HG03045 (cell line): ENCODE results near the gene CYGB.
"Not testable (repeated sequence)": the region's sequence is repeated elsewhere in the genome, so short reads cannot be mapped to it uniquely, and the experiment has no call there.

Experiments
- ATAC-seq: cut with Tn5 transposase; IDR thresholded peaks from one replicate; pipeline ENCODE4 v1.9.1; 2021; ENCODE audit warnings: mild to moderate bottlenecking, moderate library complexity; ENCODE audit not compliant: unreplicated experiment

CYGB gene

DNA sequence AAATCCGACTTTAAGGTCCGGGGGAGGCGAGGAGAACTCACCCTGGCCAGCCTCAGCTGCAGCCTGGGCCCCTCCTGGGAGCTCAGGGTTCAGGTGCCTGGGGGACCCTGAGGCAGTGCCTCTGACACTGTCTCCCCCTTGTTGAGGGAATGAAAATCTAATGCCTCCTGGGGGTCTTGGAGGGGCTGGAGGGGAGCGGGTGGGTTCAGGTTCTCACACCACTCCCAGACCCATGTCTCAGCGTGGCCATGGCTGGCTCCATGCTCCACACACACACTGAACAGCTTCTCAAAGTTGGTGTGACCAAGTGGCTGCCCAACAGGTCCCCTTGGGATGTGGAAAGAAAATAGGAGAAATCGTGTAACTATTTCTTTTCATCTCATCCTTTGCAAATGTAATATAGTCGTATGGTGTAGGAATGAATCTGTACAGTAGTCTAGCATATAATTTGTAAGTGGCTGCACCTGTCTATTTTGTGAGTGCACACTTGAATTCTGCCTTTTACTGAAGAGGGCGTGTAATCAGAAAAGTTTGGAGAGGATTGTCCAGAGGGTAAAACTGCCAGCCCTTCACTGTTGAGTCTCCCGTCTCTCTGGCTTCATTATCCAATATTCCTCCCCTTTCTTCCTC lies 1.5 kb upstream of the CYGB start:
- ATAC-seq = no peak

DNA sequence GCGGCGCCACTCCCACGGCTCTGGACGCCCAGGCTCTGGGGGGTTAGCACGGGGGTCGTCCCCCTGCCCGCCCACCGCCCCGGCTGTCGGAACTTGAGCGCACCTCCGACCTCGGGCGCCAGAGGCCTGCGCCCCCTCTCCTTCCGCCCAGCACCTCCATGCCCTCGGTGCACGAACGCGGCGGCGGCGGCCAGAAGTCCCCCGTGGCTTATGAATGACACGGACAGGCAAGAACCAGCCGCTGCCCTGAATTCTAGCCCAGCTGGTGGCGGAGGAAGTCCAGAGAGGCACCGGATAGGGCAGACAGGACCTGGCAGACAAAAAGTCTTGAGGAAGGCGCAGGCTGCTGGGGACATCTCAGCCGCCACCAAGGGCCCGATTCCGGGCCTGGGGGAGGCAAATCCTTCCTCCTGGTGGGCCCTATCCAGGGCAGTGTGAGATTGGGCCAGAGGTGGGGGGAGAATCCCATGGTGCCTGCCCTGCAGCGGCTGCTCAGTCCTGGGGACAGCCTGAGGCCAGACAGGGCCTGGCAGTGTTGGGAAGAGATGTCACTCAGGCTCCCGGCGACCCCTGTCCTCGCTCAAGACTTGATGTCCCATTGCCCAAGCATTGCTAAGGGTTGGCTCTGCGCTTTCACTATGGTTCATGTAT lies 897 bp upstream of the CYGB start:
- ATAC-seq = no peak

DNA sequence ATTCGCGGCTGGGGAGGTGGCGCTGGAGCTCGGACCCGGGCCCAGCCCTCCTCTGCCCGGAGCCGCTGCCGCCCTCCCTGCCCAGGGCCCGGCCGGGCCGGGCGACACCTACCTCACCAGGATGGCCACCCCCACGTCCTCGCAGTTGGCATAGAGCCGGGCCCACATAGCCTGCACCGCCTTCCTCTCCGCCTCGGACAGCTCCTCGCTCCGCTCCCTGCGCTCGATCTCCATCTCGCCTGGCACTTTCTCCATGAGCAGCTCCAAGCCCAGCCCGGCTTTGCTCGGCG lies 276 bp downstream of the CYGB start:
- ATAC-seq = no peak

DNA sequence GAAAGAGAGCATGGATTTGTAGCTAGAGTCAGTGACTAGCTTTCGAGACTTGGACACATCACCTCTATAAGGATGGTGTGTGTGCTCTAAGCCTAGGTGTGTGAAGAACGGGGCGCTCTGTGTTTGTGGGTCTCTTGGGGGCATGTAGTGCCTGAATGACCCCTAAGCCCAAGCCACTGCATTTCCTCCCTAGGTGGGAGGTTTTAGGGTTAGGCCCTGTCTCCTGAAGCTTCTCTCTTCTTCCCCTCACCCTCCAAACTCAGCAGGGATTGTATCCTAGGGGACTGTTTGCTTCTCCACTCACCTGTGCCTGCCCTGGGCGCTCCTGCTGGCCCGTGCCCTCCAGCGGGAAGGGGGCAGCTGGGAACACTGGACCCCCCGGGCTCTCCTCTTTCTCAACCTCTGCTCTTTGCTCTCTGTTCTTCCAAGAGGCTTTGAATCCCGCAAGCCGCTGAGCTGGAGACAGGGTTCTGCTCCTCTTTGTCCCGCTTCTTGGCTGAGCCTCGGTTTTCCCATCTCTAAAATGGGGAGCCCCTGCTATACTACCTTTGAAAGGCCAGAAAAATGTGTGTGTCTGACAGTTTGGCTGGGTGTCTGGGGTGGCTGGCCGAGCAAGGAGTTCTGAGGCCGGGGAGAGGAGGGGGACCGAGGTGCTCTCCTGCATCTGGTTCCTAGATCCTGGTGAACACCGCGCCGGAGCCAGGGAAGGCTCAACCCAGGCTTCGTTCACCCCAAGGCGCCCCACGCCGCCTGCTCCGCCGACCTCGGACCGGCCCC lies 810 bp downstream of the CYGB start:
- no peak for ATAC-seq

DNA sequence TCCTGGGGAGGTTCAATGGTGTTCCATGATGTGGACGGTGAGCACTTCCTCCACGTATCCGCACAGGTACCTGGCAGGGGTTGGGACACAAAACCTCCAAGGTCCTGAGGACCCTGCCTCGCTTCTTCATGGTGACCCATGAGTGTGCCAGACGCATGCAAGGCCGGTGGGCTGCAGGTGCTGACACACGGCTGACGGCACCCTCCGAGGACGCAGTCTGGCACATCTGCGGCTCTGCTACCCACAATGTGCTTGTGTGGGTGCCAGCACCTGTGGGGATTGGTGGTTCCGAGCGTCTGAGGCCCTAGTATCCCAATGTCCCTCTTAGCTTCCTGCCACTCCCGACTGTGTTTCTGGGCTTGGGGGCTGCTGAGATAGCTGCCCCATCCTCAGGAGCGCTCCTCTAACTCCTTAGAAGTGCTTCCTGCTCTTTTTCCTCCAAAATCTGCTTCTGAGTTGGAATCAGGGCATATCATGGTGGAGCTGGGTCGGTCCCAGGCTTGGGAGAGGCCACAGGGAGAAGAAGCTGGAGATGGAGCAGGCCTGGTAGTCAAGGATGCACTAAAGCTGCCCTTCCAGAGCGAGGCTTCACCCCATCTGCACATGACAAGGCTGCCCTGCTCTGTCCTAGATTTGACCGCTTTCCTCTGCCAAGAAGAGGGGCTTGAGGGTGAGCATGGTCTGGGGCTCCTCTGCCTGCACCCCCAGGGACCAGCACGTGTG lies 1.6 kb downstream of the CYGB start:
- ATAC-seq = no peak

DNA sequence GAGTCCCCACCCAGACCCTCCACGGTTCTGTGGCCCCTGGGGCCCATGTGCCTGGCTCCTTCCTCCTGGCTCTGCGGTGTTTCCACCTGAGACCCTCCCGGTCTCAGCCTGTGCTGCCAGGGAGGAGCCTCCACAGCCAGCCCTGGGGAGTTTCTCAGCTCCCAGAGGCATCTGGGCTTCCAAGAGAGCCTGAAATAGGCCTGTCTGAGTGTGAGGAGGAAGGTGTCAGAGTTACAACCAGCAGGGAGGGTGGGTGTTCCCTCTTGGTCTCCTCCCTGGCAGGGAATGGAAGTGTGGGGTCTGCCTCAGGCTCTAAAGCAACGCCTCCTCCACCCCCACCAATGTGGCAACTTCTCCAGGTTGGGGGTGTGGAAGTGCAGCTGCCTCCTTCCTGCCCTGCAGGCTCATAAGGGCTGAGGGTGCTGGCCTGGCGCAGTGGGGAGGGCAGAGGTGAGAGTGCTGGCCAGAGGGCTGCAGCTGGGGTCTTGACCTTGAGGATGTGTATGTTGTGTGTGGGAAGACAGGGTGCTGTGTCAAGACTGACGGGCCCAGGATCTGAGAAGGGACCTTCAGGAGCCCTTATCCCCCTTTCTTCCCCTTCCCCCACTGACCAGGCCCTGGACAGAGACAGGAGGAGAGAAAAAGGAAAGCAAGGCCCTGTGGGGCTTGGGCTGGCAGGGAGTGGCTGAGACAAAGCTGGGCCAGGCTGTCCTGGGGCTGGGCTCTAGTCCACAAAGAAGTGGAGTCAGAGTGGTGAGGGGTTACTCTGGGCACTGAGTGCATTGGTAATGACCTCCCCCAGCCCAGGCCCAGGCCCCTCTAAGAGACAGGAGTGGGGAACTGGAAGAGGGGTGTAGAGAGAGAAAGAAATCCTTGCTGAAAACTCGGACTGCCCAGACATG lies 2.4 kb downstream of the CYGB start:
- ATAC-seq = no peak

DNA sequence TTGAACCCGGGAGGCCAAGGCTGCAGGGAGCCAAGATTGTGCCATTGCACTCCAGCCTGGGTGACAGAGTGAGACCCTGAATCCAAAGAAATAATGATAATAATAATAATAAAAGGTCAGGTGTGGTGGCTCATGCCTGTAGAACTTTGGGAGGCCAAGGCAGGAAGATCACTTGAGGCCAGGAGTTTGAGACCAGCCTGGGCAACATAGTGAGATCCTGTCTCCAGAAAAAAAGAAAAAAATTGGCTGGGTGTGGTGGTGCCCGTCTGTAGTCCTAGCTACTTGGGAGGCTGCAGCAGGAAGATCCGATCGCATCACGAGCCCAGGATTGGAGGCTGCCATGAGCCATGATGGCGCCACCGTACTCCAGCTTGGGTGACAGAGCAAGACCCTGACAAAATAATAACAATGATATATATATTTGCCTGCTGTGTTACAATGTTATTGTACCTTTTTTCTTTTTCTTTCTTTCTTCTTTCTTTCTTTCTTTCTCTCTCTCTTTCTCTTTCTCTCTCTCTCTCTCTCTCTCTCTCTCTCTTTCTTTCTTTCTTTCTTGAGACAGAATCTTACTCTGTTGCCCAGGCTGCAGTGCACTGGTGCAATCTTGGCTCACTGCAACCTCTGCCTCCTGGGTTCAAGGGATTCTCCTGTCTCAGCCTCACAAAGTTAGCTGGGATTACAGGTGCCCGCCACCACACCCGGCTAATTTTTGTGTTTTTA lies 3.7 kb downstream of the CYGB start:
- ATAC-seq = not testable (repeated sequence)

DNA sequence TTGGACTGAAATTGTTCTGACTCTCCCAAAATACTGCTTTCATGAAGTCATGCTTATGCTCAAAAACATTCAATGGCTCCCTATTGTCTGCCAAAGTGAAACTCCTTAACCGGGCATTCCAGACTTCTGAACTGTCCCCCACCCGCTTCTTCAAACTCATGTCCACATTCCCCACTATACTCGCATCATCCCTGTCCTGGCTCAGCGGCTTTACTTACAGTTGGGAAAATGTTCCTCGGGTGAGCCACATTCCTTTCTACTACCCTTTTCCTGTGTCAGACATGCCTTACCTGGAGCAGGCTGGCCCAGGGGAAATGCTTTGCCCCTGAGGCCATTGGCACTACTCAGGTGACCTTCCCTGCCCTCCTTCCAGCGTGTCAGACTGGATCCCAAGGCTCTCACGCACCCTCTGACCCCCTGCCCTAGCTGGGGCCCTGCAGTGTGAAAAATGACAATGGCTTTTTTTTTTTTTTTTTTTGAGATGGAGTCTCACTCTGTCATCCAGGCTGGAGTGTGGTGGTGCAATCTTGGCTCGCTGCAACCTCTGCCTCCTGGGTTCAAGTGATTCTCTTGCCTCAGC lies 5.3 kb downstream of the CYGB start:
- ATAC-seq = no peak

DNA sequence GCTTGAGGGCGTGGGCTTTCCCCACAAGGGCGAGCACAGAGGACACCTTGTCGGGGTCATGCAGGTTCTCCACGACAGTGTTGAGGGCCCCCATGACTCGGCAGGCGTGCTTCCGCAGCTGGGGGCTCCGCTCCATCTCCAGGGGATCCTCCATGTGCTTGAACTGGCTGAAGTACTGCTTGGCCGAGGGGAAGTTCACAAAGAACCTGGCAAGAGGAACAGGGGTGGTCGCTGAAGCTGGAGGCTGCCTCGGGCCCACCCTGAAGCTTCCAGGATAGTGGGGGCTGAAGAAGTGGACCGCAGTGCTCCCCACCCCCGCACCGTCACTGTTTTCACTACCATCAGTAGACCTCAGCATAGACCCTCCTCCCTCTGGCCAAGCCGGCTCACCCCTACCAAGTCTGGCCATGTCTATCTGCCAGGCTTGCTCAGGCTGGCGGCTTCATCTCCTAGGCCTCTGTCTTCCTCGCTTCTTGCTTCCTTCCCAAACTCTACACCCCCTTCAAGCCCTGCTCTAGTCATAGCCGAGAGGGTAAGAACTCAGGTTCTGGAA lies 5.9 kb downstream of the CYGB start:
- no peak for ATAC-seq

DNA sequence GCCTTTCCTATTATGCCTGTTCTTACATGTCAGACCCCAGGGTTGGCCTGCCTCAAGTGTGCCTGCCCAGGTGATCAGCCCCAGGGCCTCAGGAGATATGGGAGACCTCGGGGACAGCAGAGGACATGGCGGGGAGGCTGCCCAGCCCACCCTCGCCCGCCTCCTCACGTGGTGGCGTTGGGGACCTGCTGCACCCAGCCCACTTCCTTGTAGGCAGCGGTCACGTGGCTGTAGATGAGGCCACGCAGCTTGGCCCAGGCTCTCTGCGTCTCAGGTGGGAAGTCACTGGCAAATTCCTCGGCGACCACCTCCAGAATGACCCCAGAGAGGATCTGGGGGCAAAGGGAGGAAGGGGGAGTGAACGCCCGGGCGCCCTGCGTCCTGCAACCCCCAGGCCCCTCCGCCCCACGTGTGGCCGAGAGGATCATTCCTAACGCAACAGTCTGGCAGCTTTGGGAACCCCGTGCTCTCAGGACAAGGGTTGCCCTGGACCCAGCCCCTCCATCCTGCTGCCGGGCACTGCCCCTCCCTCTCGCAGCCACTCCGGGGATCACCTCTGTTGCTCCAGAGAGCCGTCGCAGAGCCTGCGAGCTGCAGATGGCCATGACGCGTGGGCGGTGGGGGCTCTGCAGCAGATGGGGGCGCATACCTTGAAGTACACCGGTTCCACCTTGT lies 6.6 kb downstream of the CYGB start:
- no peak for ATAC-seq

DNA sequence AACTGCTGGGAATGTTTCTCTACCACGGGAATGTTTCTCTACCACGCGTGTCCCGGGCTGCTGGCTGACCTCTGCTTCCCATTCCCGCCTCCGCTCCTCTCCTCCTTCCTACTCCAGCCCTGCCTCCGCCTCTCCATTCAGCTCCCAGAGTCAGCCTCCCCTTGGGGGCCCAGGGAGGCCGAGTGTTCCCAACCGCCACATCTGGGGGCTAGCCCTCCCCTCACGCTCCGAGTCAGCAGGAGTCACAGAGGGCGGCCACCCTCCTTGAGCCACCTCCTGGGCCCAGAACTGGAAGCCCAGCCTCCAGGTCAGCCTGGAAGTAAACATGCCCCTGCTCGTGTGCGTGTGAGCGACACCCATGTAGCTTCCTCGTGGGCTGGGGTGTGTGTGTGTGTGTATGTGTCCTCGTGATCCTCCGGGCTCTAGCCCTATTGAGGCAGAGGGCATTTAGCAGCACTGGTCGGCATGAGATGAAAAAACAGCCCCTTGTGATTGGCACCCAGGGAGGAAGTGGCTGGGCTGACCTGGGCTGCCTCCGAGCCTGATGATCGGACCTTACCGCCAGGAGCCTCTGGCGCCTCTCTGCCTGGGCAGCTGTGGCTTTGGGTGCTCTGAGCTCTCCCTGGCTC lies 7.3 kb downstream of the CYGB start:
- ATAC-seq = no peak

DNA sequence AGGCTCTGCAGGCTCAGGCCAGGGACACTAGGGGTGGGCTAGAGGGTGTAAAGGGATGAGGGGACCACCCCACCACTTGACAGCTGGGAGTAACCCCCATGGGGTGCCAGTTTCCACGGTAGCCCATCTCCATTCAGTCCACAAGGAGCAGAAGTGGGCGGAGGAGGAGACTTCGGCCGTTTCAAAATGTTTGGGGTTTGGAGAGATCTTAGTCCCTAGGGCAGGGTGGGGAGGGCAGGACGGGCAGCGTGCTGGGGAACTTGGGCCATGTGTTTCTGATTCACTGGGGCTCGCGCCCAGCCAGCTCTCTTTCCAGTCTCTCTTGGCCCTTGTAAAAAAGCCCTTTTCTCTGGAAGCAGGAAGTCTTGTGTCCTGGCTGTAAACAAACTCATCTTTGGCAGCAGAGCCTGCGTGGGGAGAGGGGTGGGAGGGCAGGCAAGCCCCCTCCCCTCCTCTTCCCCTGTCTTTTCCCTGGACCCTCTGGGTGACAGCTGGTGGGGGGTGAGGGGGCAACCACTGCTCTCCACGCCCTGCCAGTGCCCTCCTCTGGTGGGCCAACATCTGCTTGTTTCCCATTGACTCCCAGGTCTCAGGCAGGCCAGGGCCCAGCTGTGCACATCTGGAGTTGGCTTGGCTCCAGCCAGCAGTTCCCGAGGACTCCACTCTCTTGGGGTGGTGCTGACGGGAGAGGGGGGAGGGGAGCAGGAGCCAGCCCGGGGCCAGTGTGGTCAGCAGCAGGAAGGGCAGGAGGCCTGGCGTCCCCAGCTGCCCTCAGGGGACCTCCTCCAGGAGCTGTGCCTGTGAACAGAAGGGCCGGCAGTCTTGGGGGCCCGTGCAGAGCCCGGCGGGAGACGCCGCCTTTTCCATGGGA lies 8.1 kb downstream of the CYGB start:
- no peak for ATAC-seq

DNA sequence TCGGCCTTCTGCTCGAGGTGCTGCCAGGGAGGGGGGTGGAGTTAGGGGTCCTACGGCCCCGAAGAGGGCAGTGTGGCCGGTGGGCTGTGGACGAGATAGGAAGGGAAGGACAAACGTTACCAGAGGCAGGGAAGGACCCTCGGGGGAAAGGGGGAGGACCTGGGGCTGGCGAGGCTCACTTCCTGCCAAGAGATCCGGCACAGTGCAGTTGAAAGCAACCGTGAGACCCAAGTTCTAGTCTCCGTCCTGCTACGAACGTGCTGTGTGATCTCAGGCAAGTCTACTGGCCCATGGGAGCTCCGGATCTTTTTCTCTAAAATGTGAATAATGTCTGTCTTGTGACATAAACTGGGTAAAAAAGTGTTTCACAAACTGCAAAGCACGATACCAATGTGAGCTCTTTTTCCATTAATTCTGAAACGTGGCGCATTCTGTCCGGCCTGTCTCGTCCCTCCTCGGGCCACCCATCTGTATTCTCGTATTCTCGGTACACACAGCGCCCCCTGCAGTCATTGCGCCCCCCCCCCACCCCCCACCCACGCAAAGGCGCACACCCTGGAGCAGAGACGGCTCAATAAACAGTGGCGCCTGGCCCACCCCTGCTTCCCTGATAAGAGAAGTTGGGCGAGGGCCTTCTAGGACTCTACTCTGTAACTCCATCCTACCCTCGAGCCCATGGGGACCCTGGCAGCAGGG lies 8.8 kb downstream of the CYGB start:
- ATAC-seq = no peak

DNA sequence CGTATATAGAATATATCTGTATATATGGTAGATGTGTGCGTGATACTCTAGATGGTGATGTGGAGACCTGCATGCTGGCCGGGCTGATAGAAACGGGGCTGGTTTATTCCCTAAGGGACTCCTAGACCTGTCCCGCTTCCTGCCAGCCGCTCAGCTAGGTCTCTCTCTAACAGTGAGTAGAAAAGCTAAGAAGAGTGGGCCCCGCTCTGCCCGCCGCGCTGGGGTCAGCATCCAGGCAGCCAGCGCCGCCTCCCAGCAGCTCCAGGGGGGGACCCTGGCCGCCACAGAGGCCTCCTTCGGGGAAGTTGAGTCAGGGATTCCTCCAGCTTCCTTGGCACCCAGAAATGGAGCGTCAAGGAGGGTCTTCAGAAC lies 9.4 kb downstream of the CYGB start:
- no peak for ATAC-seq

DNA sequence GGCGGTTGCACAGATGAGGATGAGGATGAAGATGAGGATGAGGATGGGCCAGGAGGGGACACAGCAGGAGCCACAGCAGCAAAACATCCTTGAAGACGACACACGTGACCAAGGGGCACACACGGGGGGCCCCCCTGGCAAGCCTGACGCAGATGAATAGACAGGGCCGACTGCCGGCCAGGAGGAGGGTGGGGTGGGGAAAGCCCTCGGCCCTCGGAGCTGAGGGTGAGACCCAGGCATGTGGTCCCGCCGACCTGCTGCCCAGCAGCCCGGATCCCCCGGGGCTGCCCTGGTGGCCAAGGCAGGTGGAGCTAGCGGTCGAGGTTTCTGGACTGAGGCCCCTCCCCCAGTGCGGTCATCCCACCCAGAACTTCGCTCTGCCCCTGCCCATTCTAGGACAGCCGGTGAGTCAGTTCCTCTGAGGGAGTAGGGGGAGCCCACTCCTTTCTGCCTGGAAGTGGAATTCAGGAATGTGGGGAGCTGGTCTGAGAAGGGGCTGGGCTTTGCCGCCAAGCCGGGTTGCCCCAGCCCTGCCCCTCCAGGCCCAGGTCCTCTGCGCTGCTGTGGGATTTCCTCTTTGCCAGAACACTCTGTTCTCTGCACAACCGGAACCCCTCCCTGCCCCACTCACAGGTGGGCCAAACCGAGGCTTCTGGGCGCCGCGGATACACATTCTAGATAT lies 9.9 kb downstream of the CYGB start:
- ATAC-seq = peak; percentile 37

DNA sequence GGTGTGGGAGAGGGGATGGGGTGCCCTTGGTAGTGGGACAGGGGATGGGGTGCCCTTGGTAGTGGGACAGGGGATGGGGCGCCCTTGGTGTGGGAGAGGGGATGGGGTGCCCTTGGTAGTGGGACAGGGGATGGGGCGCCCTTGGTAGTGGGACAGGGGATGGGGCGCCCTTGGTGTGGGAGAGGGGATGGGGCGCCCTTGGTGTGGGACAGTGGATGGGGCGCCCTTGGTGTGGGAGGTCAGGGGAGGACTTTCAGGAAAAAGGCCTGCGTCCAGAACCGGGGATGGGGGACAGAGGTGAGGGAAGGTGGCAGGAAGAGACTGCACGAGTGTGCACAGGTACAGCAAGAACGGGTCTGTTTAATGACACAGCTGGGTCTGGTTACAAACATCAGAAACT lies 10.5 kb downstream of the CYGB start:
- ATAC-seq = not testable (repeated sequence)

DNA sequence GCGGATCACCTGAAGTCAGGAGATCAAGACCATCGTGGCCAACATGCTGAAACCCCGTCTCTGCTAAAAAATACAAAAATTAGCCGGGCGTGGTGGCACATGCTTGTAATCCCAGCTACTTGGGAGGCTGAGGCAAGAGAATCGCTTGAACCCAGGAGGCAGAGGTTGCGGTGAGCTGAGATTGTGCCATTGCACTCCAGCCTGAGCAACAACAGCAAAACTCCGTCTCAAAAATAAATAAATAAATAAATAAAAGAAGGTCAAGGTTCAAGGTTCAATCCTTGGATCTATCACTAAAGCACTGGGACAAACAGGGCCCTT lies 12.0 kb downstream of the CYGB start:
- ATAC-seq = not testable (repeated sequence)
